ENCODE results near the gene CSMD2.

CSMD2 gene

DNA sequence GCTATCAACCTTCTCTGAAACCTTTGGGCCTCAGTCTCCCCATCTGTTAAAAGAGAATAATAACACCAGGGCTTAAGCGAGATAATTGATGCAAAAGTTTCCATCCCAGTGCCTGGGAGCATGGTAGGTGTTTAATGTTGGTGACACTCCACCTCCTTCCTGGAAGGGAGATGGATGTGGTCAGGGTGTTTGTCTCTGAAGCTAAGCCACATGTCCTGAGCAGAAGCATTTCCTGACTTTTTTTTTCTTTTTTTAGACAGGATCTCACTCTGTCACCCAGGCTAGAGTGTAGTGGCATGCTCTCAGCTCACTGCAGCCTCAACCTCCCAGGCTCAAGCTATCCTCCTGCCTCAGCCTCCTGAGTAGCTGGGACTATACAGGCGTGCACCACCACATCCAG is 373.8 kb downstream of the CSMD2 start:
- DNase-seq = peak; percentile 7

GRCh38 chr1:33790577-33790976 is 374.5 kb downstream of the CSMD2 start:
- DNase-seq = peak; percentile 9

DNA sequence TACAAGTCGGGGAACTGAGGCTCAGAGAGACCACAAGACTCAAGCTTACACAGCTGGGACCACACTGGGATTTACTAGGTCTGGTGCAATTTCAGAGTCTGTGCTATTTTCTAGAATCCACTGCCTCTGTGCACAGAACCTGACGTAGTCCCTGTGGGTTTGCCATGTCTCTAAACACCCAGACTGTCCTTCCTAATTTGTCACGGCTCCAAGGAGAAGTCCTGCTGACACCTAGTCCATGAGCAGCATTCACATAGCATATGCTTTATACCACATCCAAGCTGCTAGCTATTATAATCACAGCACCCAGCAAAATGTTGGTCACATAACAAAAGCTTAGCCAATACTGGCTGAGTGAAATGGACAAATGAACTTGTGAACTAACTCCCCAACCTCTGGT is 380.2 kb downstream of the CSMD2 start:
- no peak for DNase-seq

GRCh38 chr1:33782776-33783175 is 382.3 kb downstream of the CSMD2 start:
- DNase-seq = no peak

GRCh38 chr1:33781652-33782051 is 383.4 kb downstream of the CSMD2 start:
- DNase-seq = no peak

GRCh38 chr1:33777337-33777736 is 387.7 kb downstream of the CSMD2 start:
- no peak for DNase-seq

DNA sequence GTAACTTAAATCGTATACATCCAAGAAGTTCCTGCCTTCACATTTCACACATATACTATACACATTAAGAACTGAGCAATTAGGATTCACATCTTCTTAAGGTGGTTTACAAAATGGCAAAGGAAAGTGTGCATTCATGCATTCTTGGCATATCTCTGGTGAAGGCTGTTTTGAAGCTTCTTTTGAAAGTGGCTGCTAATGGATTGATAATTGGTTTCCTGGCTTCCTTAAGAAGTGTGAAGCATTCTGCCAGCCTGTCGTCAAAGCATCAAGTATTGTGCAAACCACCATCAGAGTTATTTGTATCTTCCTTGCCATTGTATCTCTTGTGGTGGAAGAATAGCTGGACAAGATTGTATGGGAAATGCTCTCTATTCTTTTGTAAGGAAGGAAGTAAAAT is 396.2 kb downstream of the CSMD2 start:
- DNase-seq = no peak

DNA sequence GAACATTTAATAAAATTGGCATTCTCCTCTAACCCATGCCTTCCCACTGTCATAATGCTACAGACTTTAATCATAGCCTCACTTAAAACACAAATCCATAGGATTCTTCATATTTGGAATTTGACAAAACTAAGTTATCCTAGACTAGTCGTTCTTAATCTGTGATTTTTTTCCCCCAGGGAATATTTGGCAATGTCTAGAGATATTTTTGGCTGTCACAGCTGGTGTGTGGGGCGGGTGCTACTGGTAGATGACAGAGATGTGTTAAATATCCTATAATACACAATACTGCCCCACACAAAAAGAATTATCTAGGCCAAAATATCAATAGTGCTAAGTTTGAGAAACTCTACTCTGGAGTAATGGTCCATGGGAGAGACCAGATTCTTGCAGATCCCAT is 396.9 kb downstream of the CSMD2 start:
- DNase-seq = no peak

DNA sequence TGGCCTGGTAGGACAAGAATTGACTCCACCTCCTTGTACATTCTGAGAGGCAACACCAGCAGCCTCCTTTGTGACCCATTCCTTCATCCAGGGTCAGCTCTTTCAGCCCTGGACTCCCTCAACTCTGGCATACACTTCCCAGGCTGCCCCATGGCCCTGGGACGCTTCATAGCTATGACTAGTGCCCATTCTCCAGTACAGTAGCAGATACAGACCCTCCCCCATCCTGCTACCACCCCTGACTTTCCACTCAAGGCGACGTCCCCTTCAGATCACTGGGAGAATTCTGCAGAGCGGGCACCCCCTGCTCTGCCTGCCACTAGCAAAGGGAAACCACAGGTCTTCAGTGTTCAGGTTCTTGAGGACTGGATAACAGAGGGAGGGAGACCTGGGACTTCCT is 400.9 kb downstream of the CSMD2 start:
- peak; percentile 5 for DNase-seq

DNA sequence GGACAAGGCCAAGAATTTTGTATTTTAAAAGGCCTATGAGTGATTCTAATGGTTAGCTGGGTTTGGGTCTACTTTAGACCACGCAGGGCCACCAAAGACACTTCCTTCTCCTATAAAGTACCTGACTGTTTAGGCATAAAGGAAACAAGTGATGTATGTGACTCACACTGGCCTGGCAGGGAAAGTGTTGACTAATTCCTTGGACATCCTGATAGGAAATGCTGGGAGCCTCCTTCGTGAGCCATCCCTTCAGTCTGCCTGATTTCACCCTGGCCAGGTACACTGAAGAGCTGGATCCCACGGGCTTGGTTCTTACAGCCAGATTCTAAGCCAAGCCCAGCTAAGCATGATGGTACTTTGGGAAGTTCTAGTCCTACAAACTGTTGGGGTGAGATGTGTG is 401.6 kb downstream of the CSMD2 start:
- peak; percentile 37 for DNase-seq

GRCh38 chr1:33762962-33763361 is 402.1 kb downstream of the CSMD2 start:
- DNase-seq = no peak

DNA sequence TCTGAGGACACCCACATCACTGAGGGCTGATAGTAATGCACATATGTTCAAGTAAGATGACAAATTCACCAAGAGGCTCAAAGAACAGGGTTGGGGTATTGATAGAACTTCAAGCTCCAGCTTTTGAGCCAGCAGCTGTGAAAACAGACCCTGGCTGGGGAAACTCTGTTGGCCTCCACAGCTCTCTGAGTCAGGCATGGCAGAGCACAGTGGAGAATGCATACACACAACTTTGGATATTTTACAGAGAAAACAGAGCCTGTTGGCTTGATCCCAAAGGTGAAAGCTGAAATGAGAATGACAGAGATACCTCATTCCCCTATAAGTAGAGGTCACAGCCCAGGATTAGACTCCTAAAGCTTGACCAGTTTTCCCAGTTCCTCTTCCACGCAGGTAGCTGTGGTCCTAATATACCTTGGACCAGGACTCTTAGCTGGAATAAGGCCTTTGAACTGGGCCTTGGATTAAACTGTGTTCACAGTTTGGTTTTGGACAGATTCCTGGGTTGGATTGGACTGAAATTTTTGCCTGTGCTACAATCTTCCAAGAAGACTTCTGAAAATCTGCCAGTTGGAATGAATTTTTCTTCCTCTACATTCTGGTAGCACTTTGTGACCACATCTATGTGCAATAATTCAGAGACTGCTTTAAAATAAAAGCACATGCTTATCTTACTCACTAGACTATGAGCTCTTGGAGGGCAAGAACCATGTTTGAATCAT is 402.8 kb downstream of the CSMD2 start:
- peak; percentile 5 for DNase-seq

GRCh38 chr1:33758698-33759097 is 406.3 kb downstream of the CSMD2 start:
- peak; percentile 1 for DNase-seq

GRCh38 chr1:33753087-33753856 is 411.8 kb downstream of the CSMD2 start:
- DNase-seq = peak; percentile 19

GRCh38 chr1:33745942-33746341 is 419.1 kb downstream of the CSMD2 start:
- peak; percentile 1 for DNase-seq

DNA sequence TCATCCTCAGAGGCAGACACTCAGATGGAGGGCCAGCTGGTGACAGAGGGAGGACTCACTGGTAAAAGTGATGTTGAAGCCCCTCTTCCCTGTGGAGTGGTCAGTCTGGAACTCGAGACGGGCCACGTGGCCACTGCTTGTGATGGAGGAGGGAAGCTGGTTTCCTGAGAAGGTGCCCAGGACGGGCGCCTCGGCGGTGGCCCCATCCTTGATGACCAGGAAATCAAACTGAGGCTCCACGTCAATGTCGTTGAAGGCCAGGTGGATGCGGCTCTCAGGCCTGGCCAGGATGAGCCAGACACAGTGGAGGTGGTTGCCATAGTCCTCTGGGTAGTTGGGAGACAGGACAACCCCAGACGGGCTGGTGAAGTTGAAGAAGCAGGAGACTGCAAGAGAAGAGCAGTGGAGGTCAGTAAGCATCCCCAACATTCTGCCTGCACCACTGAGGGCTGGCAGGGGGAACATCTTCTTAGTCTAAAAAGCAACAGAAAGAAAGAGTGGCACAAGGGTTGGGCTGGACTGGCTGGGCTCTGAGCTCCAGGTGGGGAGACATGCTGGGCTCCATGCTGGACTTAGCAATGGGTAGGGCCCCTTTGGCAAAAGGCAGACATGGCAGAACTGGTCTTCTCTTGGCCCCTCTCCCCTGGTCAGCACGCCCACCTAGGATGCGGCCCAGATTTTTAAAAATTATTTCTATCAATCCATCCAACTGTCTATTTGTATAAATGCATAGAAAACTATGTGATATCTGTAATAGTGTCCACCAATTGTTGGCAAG is 421.6 kb downstream of the CSMD2 start:
- peak; percentile 32 for DNase-seq

GRCh38 chr1:33742663-33743062 is 422.4 kb downstream of the CSMD2 start:
- peak; percentile 13 for DNase-seq

DNA sequence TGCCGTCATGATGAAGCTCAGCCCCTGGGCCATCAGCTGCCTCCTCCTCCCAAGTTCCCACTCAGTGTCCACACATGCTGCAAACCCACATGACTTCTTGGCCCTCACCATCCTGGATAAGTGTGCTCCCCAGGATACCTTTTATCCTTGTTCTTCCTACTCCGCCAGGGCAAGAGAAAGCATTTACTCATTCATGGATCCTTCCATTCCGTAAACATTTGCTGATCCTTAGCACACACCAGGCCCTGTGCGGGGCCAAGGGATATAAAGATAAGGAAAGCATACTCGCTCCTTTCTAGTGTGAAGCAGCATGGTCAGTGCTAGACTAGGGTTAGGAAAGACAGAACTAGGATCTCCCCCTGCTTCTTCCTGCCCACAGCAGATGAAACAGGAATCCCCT is 423.3 kb downstream of the CSMD2 start:
- peak; percentile 0 for DNase-seq

DNA sequence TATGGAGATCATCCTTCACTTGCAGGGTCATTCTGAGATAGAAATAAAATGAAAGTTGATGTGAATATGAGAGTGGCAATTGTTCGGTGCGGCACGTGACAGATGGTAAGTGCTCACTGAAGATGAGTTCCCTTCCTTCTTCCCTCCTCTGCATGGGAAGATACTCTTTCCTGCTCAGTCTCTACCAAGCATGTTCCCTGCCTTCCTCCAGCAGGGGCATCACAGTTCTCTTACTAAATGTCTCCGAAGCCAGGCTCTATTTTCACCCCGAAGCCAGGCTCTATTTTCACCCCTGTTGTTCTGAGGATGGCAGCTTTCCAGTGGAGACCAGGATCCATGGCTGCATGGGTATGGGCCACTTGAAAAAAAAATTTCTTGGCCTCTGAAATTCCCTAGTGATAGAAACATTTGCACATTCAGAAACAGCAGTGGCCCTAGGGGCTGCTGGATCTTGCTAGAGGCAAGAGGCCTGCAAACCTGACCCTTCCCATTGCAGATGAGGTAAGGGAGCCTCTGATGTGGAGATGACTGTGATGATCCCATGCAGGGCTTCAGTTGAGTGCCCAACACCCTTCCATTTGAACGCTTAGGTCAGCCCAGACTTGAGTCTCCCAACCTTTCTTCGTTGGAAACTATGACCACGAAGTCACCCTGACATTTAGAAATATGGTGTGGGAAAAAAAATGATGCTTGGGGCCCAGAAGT is 424.8 kb downstream of the CSMD2 start:
- peak; percentile 13 for DNase-seq

DNA sequence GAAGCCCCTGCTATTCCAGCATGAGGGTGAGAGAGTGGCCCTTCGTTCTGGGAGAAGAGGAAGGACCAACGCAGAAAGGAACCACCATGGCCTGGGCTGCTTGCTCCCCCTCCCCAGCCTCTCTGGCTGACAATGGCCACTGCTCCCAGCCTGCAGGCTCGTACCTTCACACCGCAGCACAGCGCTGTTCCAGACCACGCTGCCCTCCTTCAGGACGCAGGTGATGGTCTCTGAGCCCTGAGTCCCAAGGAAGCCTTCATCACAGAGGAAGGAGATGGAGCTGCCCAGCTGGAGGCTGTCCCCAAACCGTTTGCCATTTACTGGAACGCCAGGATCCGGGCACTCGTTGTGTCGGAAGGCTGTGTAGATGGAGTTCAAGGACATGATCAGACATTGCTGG is 426.1 kb downstream of the CSMD2 start:
- DNase-seq = peak; percentile 19

- peak; percentile 28 for DNase-seq
Observed at GRCh38 chr1:33738536-33738935, 426.5 kb downstream of the CSMD2 start.

- peak; percentile 13 for DNase-seq
Observed at GRCh38 chr1:33736496-33736895, 428.5 kb downstream of the CSMD2 start.

DNA sequence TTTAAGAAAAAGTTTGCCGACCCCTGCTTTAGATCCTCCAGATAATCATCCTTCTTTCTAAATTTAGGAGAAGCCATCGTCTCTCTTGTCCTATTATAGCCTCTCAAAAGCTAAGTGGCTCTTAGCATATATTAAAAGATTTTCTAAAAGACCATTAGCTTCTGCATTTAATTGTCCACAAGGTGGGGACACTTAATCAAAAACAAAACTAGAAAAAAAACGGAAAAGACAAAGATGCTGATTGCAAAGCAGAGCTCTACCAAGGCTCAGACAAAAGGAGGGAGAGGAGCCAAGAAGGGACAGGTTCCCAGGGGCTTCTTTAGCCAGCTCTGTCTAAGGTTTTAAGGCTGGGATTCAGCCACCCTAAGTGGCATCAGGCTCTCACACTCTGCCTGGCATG is 429.4 kb downstream of the CSMD2 start:
- no peak for DNase-seq

Measured in activated CD8-positive, alpha-beta memory T cell treated with anti-CD3 and anti-CD28 coated beads for 24 hours (primary cell).